Adipose tissue (tissue), 3 donors: ENCODE data around the gene PTPRQ. TPM values are rescaled to one million over a fixed set of nuclear protein-coding genes. Genes with fewer than 3 reads are reported as not detected.

Experiments
- H3K27ac ChIP-seq: one replicate; pipeline ENCODE4 v1.5.1; 2013; ENCODE audit warnings: low read depth, low read length
- WGBS, 3 donors: extraction: QIAGEN DNeasy Blood & Tissue Kit; methylation state at CpG; one replicate each; pipeline ENCODE4 v1.1.7; 2013; 5-methylcytosine and 5-hydroxymethylcytosine counted together
- polyA plus RNA-seq, 3 donors: library from polyadenylated mRNA; stranded (reverse); fragments of 200-250 nt; gene quantifications; one replicate each; pipeline ENCODE4 v1.2.3, GENCODE V29; 2013
- donor health status: healthy with polysubstance abuse.
- donor health status: Bipolar disorder and iron deficiency.
- donor health status: healthy.

The PTPRQ gene
- polyA plus RNA-seq, 3 donors: 0.11 to 0.40 (median 0.20) TPM

DNA sequence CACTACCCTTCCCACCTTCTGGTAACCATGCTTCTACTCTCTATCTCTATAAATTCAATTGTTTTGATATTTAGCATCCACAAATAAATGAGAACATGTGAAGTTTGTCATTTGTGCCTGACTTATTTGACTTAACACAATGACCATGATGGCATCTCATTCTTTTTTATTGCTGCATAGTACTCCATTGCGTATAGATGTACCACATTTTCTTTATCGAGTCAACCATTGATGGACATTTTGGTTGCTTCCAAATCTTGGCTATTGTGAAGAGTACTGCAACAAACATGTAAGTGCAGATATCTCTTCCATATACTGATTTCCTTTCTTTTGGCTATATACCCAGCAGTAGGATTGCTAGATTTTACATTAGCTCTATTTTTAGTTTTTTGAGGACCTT lies 73.6 kb downstream of the PTPRQ start:
- H3K27ac ChIP-seq: no peak overlapping the region
- 93 to 100% (median 94%) methylated on average over 2 of the region's 2 CpGs for WGBS, 3 donors

DNA sequence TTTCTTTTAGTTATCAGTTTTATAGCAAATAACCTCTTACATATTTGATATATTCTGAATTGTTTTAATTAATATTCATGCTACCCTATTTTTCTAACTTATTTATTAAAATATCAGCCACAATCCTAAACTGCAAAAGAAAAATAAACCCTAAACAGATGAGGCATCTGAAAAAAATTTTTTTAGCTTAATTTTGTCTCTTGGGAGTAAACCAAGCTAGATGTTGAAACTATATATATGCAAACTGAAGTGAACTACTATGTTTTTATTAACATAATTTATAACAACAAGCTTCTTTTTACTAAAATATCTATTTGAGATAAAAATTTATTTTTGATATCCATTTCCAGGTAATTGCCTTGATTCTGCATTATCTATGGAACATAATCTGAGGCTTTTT lies 87.6 kb downstream of the PTPRQ start:
- H3K27ac ChIP-seq: no peak overlapping the region

DNA sequence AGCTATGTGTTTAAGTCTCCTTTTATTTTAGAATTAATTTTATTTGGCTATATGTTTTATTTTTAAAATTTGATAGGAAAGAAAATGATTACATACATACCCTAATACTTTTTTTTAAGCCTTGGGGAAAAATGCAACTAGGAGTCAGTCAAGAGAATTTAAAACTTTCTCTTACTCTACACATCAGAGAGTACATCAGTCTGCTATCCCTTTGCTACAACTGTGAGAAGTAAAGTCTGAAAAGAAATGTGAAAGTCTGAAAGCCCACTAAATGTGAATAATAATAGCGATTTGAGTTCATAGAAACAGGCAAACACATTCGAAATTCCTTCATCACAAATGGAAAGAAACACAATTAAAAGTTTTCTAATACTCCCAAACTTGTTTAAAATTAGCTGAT lies 95.0 kb downstream of the PTPRQ start:
- WGBS, 3 donors: 36 to 45% (median 39%) methylated on average over 2 of the region's 2 CpGs
- no peak overlapping the region for H3K27ac ChIP-seq

DNA sequence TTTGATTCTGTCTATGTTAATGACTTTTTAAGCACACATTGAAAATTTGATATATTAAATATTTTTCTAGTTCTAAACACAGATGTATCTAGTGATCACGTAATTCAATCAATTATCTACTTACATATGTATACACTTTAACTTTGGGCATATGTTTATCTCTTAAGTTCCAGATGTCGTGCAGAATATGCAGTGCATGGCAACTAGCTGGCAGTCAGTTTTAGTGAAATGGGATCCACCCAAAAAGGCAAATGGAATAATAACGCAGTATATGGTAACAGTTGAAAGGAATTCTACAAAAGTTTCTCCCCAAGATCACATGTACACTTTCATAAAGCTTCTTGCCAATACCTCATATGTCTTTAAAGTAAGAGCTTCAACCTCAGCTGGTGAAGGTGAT lies 105.3 kb downstream of the PTPRQ start:
- no peak overlapping the region for H3K27ac ChIP-seq
- WGBS, 3 donors: 78 to 88% (median 82%) methylated on average over 3 of the region's 3 CpGs

DNA sequence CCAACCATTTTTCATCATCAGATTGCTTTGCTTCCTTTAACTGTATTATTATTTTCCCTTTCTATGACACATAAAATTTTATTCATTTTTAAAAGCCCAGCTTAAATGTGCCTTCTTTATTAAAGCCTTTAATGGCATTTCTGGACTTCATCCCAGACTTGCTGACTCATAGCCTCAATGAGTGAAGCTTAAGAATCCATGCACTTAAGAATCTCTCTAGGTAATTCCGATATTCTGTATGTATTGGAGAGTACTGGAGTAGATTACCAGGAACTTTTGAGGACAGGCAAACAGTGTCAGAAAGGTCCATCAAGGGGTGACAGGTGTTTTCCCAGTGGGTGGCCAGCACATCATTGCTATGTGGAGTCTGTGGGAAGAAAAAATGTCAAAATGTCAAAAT lies 107.9 kb downstream of the PTPRQ start:
- no peak overlapping the region for H3K27ac ChIP-seq
- 48 to 66% (median 56%) methylated on average over 1 of the region's 1 CpG for WGBS, 3 donors

DNA sequence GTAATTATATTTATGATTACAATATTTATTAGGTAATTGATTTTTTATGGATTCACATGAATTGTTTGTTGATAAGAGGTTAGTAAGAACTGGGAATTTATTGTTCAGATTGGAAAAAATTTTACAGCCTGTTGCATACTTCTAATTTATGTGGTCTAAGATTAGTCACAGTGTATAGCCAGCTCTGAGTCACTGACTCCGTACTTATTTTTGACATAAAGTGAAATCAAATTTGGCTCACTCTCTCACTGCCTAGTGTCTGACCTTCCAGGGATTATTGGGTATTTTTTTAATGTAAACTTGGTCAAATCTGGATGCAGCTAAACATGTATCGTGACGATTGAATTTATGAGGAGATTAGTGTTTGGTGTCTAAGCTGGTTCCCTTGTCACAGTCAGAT lies 109.3 kb downstream of the PTPRQ start:
- 66 to 79% (median 69%) methylated on average over 3 of the region's 3 CpGs for WGBS, 3 donors

DNA sequence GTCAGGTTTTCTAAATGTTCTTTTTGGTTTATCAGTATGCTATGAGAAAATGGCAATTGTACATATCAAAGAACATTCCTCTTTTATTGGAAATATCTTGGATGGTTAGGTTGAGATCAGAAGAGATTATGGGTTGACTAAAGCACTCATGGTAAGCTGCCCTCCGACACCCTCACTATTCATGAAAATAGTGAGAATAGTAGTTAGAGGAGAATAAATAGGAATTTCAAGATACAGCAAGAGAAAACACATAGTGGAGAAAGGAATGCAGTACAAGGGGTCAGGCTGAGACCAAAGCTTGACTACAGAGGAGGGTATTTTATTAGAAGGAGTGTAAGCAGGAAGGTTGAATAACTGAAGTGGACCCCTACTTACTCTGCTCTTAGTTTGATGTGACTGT lies 112.5 kb downstream of the PTPRQ start:
- H3K27ac ChIP-seq: no peak overlapping the region
- 47 to 85% (median 84%) methylated on average over 1 of the region's 1 CpG for WGBS, 3 donors

More for the DNA sequence above, 109.3 kb downstream of the PTPRQ start:
- H3K27ac ChIP-seq: no peak overlapping the region

DNA sequence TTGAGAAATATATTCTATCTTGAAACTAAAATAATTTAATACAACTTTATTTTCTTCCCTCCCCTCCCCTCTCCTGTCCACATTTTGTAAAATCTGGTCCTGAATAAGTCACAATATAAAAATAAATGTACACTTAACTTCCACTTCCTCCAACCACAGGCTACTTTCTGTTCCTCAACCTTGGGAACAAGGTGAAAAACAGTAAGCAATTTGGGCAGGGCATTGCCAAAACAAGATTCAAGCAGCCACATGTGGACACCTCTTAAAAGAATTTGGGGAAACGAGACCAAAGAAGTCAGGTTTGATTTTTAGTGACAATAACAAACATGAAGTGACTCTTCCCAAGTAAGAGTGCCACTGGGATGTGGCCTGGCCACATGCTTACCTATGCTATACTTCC lies 115.7 kb downstream of the PTPRQ start:
- no peak overlapping the region for H3K27ac ChIP-seq
- 36 to 85% (median 82%) methylated on average over 1 of the region's 1 CpG for WGBS, 3 donors

DNA sequence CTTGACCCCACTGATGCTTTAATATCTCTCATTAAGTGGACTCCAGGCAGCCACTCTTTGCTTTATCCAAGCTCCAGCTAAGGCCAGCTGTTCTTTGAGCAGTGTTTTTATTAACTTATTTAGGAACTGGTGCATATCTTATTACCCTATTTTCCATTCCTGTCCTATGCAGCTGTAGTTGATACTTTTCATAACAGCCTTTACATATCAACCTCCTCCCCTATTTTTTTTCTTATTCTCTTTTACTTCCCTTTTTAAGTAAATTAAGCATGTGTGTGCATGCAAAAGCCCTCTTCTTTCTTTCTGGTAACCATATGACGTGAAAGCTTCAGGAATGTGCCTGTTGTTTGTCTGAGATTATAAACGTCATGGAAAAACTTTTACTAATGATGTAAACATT lies 121.2 kb downstream of the PTPRQ start:
- WGBS, 3 donors: 29 to 41% (median 36%) methylated on average over 2 of the region's 2 CpGs
- no peak overlapping the region for H3K27ac ChIP-seq

DNA sequence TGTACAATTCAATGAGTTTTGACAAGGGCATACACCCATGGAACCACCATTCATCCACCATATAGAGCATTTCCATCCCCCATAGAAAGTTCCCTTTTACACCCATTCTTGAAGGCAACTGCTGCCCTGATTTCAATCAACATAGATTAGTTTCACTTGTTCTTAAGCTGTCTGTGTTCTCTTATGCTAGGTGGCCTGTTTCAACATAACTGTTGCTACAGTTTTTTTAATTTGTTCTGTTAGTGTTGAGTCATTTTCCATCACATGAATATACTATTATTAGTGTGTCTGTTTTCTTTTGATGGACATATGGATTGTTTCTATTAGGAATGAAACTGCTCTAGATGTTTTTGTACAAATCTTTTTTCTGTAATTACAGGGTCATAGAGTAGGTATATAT lies 123.4 kb downstream of the PTPRQ start:
- H3K27ac ChIP-seq: no peak overlapping the region

DNA sequence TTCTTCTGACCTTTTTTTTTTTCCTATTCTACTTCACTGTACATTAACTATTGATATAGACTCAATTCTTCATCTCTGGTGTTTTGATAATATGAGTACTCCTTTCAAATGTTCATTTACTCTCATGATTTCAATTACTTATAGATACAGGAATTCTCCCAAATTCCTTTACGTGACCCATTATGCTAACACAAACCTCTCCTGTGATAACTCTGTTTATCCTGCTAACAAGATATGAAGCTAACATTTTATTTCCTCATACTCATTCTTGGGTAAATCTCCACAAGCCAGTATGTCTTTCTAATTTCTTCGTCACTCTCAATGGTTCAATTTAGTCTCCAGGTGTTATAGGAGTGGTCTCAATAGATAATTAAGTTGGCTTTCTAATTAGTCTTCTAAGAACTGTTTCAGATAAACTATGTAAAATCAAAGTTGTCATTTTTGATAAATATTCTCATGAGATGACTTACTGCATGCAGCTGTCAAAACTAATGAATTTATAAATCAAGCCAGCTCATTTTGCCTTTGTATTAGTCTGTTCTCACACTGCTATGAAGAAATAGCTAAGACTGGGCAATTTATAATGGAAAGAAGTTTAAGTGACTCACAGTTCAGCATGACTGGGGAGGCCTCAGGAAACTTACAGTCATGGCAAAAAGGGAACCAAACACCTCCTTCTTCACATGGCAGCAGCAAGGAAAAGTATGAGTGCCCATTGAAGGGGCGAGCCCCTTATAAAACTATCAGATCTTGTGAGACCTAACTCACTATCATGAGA lies 132.8 kb downstream of the PTPRQ start:
- no peak overlapping the region for H3K27ac ChIP-seq
- 58 to 90% (median 84%) methylated on average over 3 of the region's 3 CpGs for WGBS, 3 donors

DNA sequence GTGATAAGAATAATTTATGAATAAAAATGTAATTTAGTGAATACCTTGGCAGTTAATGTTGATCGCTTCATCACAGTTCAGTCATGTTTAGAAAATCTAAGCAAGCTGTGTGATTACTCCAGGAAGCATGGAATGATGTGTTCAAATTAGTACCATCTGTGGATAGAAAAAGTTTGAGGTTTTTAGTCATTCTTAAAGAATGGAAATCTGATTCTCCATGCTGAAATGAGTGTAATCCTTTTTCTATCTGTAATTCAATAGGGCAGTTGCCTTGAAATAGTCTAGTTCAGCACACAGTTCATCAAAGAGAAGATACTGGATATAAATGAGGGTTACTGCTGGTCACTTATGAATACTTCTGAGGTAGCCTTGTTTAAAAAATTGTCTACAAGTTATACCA lies 136.2 kb downstream of the PTPRQ start:
- WGBS, 3 donors: 58 to 86% (median 69%) methylated on average over 1 of the region's 1 CpG
- H3K27ac ChIP-seq: no peak overlapping the region

DNA sequence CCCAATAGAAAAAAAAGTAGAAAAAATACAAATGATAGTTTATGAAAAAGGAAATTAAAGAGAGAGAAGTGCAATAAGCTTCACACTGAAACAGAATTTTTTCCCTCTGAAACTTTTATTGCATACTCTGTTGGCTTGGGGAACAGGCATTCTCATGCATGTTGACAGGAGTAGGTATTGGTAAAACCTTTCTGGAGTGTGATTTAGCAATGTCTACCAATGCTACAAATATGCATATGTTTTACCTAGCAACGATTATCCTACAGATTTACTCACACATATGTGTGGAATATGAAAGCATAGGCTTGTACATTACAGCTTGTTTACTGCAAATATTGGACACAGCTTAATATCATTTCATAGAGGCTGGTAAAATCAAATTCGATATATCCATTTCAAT lies 137.7 kb downstream of the PTPRQ start:
- 52 to 84% (median 76%) methylated on average over 2 of the region's 2 CpGs for WGBS, 3 donors
- no peak overlapping the region for H3K27ac ChIP-seq

DNA sequence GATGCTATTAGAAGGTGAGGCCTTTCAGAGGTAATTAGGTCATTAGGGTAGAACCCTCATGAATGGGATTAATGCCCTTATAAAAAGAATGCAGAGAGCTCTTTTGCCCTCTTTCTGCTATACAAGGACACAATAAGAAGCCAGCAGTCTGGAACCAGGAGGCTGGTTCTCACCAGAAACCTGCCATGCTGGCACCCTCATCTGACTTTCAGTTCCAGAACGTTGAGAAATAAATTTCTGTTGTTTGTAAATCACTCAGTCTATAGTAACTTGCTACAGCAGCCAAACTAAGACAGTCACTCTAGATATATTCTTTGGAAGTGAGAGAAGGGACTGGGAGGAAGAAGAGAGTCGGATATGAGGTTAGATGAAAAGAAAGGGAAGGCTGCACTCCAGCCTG lies 138.4 kb downstream of the PTPRQ start:
- no peak overlapping the region for H3K27ac ChIP-seq
- 44 to 61% (median 55%) methylated on average over 2 of the region's 2 CpGs for WGBS, 3 donors

DNA sequence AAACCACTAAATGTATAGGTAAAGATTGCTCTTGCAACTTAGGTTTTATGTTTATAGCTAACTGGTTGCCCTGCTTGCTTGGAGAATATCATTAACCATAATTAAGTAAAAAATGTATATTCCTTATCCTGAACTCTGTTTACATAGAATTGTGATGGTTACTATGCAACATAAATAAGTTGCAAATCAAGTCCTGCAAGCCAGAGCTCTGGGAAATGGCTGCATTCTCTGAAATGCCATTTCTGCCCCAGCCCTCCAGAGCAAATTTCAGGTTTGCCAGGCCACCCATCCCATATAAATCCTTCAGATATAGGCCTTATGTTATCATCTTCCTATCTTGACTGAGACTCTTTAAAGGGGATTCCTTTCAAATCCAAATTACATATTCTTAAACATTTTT lies 145.0 kb downstream of the PTPRQ start:
- no peak overlapping the region for H3K27ac ChIP-seq

DNA sequence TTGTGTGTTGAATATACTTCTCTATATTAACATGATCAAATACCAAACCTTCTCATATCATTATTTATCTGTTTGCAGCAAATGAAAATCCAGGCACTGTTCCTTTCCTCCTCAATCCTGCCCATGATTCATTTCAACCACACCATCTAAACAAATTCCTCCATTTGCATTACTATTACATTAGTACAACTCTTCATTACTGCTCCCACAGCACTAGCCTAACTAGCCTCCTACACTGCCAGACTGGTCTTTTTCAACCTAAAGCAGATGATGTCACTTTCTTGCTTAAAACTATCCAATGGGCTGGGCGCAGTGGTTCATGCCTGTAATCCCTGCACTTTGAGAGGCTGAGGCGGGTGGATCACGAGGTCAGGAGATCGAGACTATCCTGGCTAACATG lies 146.1 kb downstream of the PTPRQ start:
- no peak overlapping the region for H3K27ac ChIP-seq
- 89 to 95% (median 90%) methylated on average over 4 of the region's 4 CpGs for WGBS, 3 donors

DNA sequence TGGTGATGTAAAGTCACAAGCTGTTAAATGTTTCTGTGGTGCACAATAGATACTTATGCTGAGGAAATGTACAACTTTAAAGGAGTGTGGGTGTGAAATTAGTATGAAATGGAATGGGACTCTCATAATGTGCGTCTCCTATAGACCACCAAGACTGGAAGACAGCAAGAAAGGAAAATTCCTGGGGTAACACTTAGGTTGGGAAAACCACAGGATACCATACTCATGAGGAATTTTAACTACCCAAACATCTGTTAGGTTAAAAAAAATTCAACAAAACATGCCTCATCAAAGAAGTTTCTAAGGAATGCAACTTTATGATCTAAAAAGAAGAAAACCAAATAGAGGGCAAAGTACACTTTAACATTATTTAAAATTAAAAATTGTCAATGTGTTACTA lies 149.7 kb downstream of the PTPRQ start:
- 79 to 83% (median 82%) methylated on average over 1 of the region's 1 CpG for WGBS, 3 donors

DNA sequence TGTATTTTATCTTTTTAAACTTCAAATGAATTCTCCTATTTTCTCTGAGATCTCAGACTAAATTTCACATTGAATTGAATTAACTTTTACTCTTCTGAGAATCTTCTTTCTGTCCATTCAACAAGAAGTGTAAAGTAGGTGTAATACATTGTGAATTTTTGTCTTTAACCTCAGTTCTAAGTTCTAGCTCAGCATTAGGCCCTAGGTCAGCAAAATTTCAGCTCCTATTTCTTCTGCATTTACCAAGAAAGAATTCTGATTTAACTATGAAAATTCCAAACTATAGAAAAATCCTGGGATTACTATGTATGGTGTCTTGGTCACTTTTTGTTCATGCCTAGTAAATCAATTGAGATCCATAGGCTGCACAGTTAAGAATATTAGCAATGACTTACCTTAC lies 152.5 kb downstream of the PTPRQ start:
- no peak overlapping the region for H3K27ac ChIP-seq

More for the DNA sequence above, 149.7 kb downstream of the PTPRQ start:
- no peak overlapping the region for H3K27ac ChIP-seq

DNA sequence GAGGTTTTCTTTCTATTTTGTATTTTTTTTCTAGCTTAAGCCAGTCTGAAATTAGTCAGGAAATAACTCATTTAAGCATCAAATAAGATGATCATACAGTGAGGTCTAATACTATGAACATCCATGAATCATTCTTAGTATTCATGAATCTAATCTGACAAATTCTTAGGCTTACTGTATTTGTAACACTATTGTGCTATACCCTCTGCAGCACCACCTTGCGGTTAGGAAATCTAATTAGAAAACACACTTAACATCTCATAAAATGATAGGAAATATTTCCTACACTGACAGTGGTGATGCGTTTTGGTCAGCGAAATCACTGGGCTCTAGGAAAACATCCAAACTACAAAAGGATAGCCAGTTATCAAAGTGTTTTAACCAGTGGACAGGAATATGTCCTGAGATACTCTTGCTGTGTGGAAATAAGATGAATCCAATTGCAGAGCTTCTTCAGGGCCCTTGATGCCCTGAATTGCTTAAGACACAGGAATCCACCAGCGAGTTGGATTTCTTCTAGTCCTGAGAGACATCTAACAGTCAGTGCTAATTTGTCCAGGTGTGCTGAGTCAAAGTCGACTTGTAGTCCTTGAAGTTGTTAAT lies 154.1 kb downstream of the PTPRQ start:
- H3K27ac ChIP-seq: no peak overlapping the region
- 41 to 60% (median 60%) methylated on average over 5 of the region's 5 CpGs for WGBS, 3 donors

DNA sequence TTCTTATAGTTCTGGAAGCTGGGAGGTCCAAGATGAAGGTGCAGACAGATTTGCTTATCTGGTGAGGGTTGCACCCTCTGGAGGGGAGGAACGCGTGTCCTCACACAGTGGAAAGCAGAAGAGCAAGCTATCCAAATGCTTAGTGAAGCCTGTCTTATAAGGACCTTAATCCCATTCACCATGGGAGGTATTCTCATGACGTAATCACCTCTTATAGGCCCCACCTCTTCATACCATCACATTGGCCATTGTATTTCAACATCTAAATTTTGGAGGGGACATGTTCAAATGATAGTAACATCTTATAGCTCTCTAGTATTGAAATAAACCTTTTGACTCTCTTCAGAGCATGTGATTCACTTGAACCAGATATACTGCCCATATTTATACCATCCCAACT lies 158.4 kb downstream of the PTPRQ start:
- no peak overlapping the region for H3K27ac ChIP-seq
- 84 to 88% (median 87%) methylated on average over 3 of the region's 3 CpGs for WGBS, 3 donors
